HG03575 (cell line): ENCODE data around the gene KRT78.

ENCODE experiments used
- ATAC-seq: cut with Tn5 transposase; IDR thresholded peaks from one replicate; pipeline ENCODE4 v1.9.1; 2021; ENCODE audit not compliant: unreplicated experiment, insufficient number of reproducible peaks, low FRiP score; ENCODE audit errors: extremely low read depth

Gene KRT78

GRCh38 chr12:52790427-52791270, 58.1 kb downstream of the KRT78 start:
- ATAC-seq: no peak

GRCh38 chr12:52789637-52790426, 59.0 kb downstream of the KRT78 start:
- no peak for ATAC-seq

- no peak for ATAC-seq
Observed at GRCh38 chr12:52788876-52789636, 59.7 kb downstream of the KRT78 start.

- ATAC-seq: no peak
Observed at GRCh38 chr12:52788192-52788875, 60.5 kb downstream of the KRT78 start.
